Fibroblast of lung (primary cell): ENCODE results near the gene GTSF1L. TPM values are rescaled to one million over a fixed set of nuclear protein-coding genes. Genes with fewer than 3 reads are reported as not detected.

Experiments
- DNase-seq, 2 donors: peaks; one replicate each; pipeline versions ENCODE4 v3.0.0 to v3.0.0-alpha.2; 2010; ENCODE audit warnings: low read depth in 2 of 2
- H2AFZ ChIP-seq: 2 replicates; pipeline ENCODE4 v1.5.1; 2012; ENCODE audit warnings: low read length, control low read depth, inconsistent platforms
- H3K27ac ChIP-seq: 2 replicates; pipeline ENCODE4 v1.5.1; 2011; ENCODE audit warnings: low read length, control low read depth; ENCODE audit not compliant: insufficient read depth
- H3K27me3 ChIP-seq: 2 replicates; pipeline ENCODE4 v1.5.1; 2011; ENCODE audit warnings: mild to moderate bottlenecking, low read length; ENCODE audit not compliant: control insufficient read depth, insufficient read depth
- H3K36me3 ChIP-seq: 2 replicates; pipeline ENCODE4 v1.5.1; 2011; ENCODE audit warnings: low read length; ENCODE audit not compliant: control insufficient read depth, insufficient read depth
- H3K4me1 ChIP-seq: 2 replicates; pipeline ENCODE4 v1.5.1; 2011; ENCODE audit warnings: low read length; ENCODE audit not compliant: control insufficient read depth, insufficient read depth; ENCODE audit errors: extremely low read depth
- H3K4me2 ChIP-seq: 2 replicates; pipeline ENCODE4 v1.5.1; 2011; ENCODE audit warnings: low read length, control low read depth; ENCODE audit not compliant: insufficient read depth; ENCODE audit errors: extremely low read depth
- H3K4me3 ChIP-seq, 4 experiments: fragments of 200-600 bp in 1 of 4; sonication (generic) in 1 of 4; replicated peaks in 1 of 4; 2 replicates each; pipeline ENCODE4 v1.5.1; 2011 to 2016; ENCODE audit warnings: low read length in 4 of 4, low read depth in 3 of 4, mild to moderate bottlenecking in 3 of 4, control low read depth in 2 of 4, inconsistent platforms in 1 of 4, mixed read lengths in 1 of 4; ENCODE audit not compliant: insufficient read depth in 1 of 4; ENCODE audit errors: control extremely low read depth in 1 of 4
- H3K79me2 ChIP-seq: 2 replicates; pipeline ENCODE4 v1.5.1; 2012; ENCODE audit warnings: mild to moderate bottlenecking, low read length, inconsistent platforms; ENCODE audit not compliant: control insufficient read depth, insufficient read depth
- H3K9ac ChIP-seq: 2 replicates; pipeline ENCODE4 v1.5.1; 2011; ENCODE audit warnings: mild to moderate bottlenecking, low read length, control low read depth; ENCODE audit not compliant: insufficient read depth
- H3K9me3 ChIP-seq: 2 replicates; pipeline ENCODE4 v1.5.1; 2012; ENCODE audit warnings: low read depth, low read length; ENCODE audit not compliant: control insufficient read depth, insufficient read depth
- H4K20me1 ChIP-seq: 2 replicates; pipeline ENCODE4 v1.5.1; 2011; ENCODE audit warnings: low read length; ENCODE audit not compliant: control insufficient read depth, insufficient read depth; ENCODE audit errors: extremely low read depth
- CTCF ChIP-seq, 2 donors: IDR thresholded peaks in 1 of 2; conservative IDR thresholded peaks in 1 of 2; 1 replicate in 1 of 2; 2 replicates in 1 of 2; pipeline ENCODE4 v1.5.1; 2011 to 2012; ENCODE audit warnings: low read length in 2 of 2, control low read depth in 1 of 2, inconsistent platforms in 1 of 2, low read depth in 1 of 2, mild to moderate bottlenecking in 1 of 2
- EZH2 ChIP-seq: IDR thresholded peaks from 2 replicates; pipeline ENCODE4 v1.5.1; 2012; ENCODE audit warnings: low read length, control low read depth, mild to moderate bottlenecking; ENCODE audit errors: missing control alignments
- polyA plus RNA-seq, 2 donors: library from polyadenylated mRNA; depleted of rRNA in 1 of 2; stranded (reverse) in 1 of 2; unstranded in 1 of 2; fragments of >200 nt; gene quantifications; 2 replicates each; pipeline ENCODE4 v1.2.1, GENCODE V29; 2011 to 2012; ENCODE audit warnings: missing spikeins in 1 of 2
- total RNA-seq: library from RNA; depleted of rRNA; stranded (reverse); fragments of >200 nt; gene quantifications from 2 replicates; pipeline ENCODE4 v1.2.1, GENCODE V29; 2014

The GTSF1L gene
- total and polyA plus RNA-seq, 2 donors (not counting 1 experiment from before 2014, with no cell fraction given): not detected

- no peaks in the 10 kb centered on the region for H3K36me3 ChIP-seq
- H3K4me1 ChIP-seq: no peaks in the 10 kb centered on the region
- H4K20me1 ChIP-seq: no peaks in the 10 kb centered on the region
- no peak for TF ChIP-seq EZH2
- no peak for TF ChIP-seq CTCF (conservative IDR thresholded peaks at IDR 0.05 in 1 of 2, IDR thresholded peaks at IDR 0.05 in 1 of 2; ENCODE audit: low read depth in 1 of 2, low read length in 2 of 2)
- no peak overlapping the region for H3K9ac ChIP-seq
- H3K4me3 ChIP-seq: no peak overlapping the region
- no peak for DNase-seq
- H3K9me3 ChIP-seq: no peaks in the 10 kb centered on the region
- no peak overlapping the region for H3K4me2 ChIP-seq
- no peak overlapping the region for H3K27ac ChIP-seq
- H3K27me3 ChIP-seq: no peaks in the 10 kb centered on the region
- H3K79me2 ChIP-seq: no peaks in the 10 kb centered on the region
- H2AFZ ChIP-seq: no peak overlapping the region
Measured at GRCh38 chr20:43695571-43695970, 31.2 kb downstream of the GTSF1L start.

GRCh38 chr20:43694763-43695162, 32.0 kb downstream of the GTSF1L start:
- no peak for DNase-seq
- H3K4me3 ChIP-seq: no peak overlapping the region
- H3K4me2 ChIP-seq: no peak overlapping the region
- no peaks in the 10 kb centered on the region for H3K36me3 ChIP-seq
- H3K27me3 ChIP-seq: no peaks in the 10 kb centered on the region
- H3K9ac ChIP-seq: no peak overlapping the region
- no peaks in the 10 kb centered on the region for H3K79me2 ChIP-seq
- no peaks in the 10 kb centered on the region for H4K20me1 ChIP-seq
- H3K27ac ChIP-seq: no peak overlapping the region
- no peaks in the 10 kb centered on the region for H3K9me3 ChIP-seq
- H2AFZ ChIP-seq: no peak overlapping the region
- TF ChIP-seq CTCF (conservative IDR thresholded peaks at IDR 0.05 in 1 of 2, IDR thresholded peaks at IDR 0.05 in 1 of 2; ENCODE audit: low read depth in 1 of 2, low read length in 2 of 2) (no peak), EZH2 (no peak)
- H3K4me1 ChIP-seq: no peaks in the 10 kb centered on the region

GRCh38 chr20:43691928-43692524, 34.8 kb downstream of the GTSF1L start:
- Histone ChIP-seq H3K4me1 (no peaks in the 10 kb centered on the region), H3K79me2 (no peaks in the 10 kb centered on the region), H2AFZ (no peak overlapping the region), H4K20me1 (no peaks in the 10 kb centered on the region), H3K9ac (no peak overlapping the region), H3K36me3 (no peaks in the 10 kb centered on the region), H3K27me3 (no peaks in the 10 kb centered on the region), H3K27ac (no peak overlapping the region), H3K4me2 (no peak overlapping the region), H3K9me3 (no peaks in the 10 kb centered on the region), H3K4me3 (no peak overlapping the region)
- DNase-seq: peak; percentile 12 to 44
- TF ChIP-seq EZH2 (no peak), CTCF (conservative IDR thresholded peaks at IDR 0.05 in 1 of 2, IDR thresholded peaks at IDR 0.05 in 1 of 2; ENCODE audit: low read depth in 1 of 2, low read length in 2 of 2) (peak; percentile 61 to 73)
